ENCODE measurements around the gene COX7A2L.
A peak's percentile ranks its signal among the peaks of the same experiment; 100 is the strongest.
"Not testable (repeated sequence)": the region's sequence is repeated elsewhere in the genome, so short reads cannot be mapped to it uniquely, and the experiment has no call there.

The COX7A2L gene

GRCh38 chr2:42360890-42361727 lies at the start of gene COX7A2L:
TSS of gene COX7A2L (minus strand) at chr2:42361217. CDS start at chr2:42361161, 56 bp downstream.
- peak; percentile 86 for DNase-seq

- DNase-seq, result no peak
These were observed 47.0 kb upstream of the COX7A2L start for GRCh38 chr2:42408009-42408408.

- DNase-seq, result no peak
These were observed 46.5 kb upstream of the COX7A2L start for GRCh38 chr2:42407476-42407875.

GRCh38 chr2:42404676-42405075 lies 43.7 kb upstream of the COX7A2L start:
- no peak for DNase-seq

GRCh38 chr2:42401773-42402172 lies 40.8 kb upstream of the COX7A2L start:
- no peak for DNase-seq

- DNase-seq, result not testable (repeated sequence)
These were observed 37.0 kb upstream of the COX7A2L start for GRCh38 chr2:42398052-42398451.

- not testable (repeated sequence) for DNase-seq
These were observed 32.3 kb upstream of the COX7A2L start for GRCh38 chr2:42393320-42393719.

- no peak for DNase-seq
These were observed 31.2 kb upstream of the COX7A2L start for GRCh38 chr2:42392191-42392590.

- no peak for DNase-seq
These were observed 29.5 kb upstream of the COX7A2L start for GRCh38 chr2:42390401-42390969.

- no peak for DNase-seq
These were observed 25.7 kb upstream of the COX7A2L start for GRCh38 chr2:42386682-42387081.

- DNase-seq, result no peak
These were observed 24.2 kb upstream of the COX7A2L start for GRCh38 chr2:42385225-42385624.

GRCh38 chr2:42383855-42384530 lies 23.0 kb upstream of the COX7A2L start:
- no peak for DNase-seq

- no peak for DNase-seq
These were observed 21.1 kb upstream of the COX7A2L start for GRCh38 chr2:42382144-42382543.

GRCh38 chr2:42380026-42380425 lies 19.0 kb upstream of the COX7A2L start:
- DNase-seq, result not testable (repeated sequence)

GRCh38 chr2:42378415-42378814 lies 17.4 kb upstream of the COX7A2L start:
- no peak for DNase-seq

GRCh38 chr2:42376758-42377157 lies 15.7 kb upstream of the COX7A2L start:
- no peak for DNase-seq

- no peak for DNase-seq
These were observed 11.6 kb upstream of the COX7A2L start for GRCh38 chr2:42372474-42373200.

GRCh38 chr2:42371611-42372473 lies 10.8 kb upstream of the COX7A2L start:
- DNase-seq, result no peak

- no peak for DNase-seq
These were observed 8.7 kb upstream of the COX7A2L start for GRCh38 chr2:42369532-42370229.

GRCh38 chr2:42368817-42369531 lies 8.0 kb upstream of the COX7A2L start:
- DNase-seq, result no peak

- DNase-seq, result no peak
These were observed 6.8 kb upstream of the COX7A2L start for GRCh38 chr2:42367835-42368234.
